ENCODE data around the gene C9orf78.

Gene C9orf78

GRCh38 chr9:129835128-129835859 is at the start of gene C9orf78, which contains the start of gene USP20:
C9orf78 (minus strand) TSS chr9:129835275; CDS start chr9:129835221, 54 bp downstream.
USP20 (plus strand) TSS chr9:129835458; CDS start chr9:129852556, 17,098 bp downstream.
- DNase-seq = peak; percentile 98

GRCh38 chr9:129884220-129885017 is 49.3 kb upstream of the C9orf78 start:
- peak; percentile 98 for DNase-seq

GRCh38 chr9:129881547-129882324 is 46.7 kb upstream of the C9orf78 start:
- no peak for DNase-seq

GRCh38 chr9:129880654-129881546 is 45.8 kb upstream of the C9orf78 start:
- no peak for DNase-seq

- DNase-seq = no peak
Observed at GRCh38 chr9:129879991-129880653, 45.0 kb upstream of the C9orf78 start.

- DNase-seq = no peak
Observed at GRCh38 chr9:129879103-129879699, 44.1 kb upstream of the C9orf78 start.

- no peak for DNase-seq
Observed at GRCh38 chr9:129878291-129878690, 43.2 kb upstream of the C9orf78 start.

GRCh38 chr9:129876815-129877214 is 41.7 kb upstream of the C9orf78 start:
- no peak for DNase-seq

GRCh38 chr9:129875687-129876395 is 40.8 kb upstream of the C9orf78 start:
- DNase-seq = no peak

- DNase-seq = no peak
Observed at GRCh38 chr9:129875181-129875611, 40.1 kb upstream of the C9orf78 start.

GRCh38 chr9:129874261-129875101 is 39.4 kb upstream of the C9orf78 start:
- no peak for DNase-seq

- DNase-seq = no peak
Observed at GRCh38 chr9:129873563-129874190, 38.6 kb upstream of the C9orf78 start.

GRCh38 chr9:129871046-129871445 is 36.0 kb upstream of the C9orf78 start:
- no peak for DNase-seq

- DNase-seq = no peak
Observed at GRCh38 chr9:129869585-129870501, 34.8 kb upstream of the C9orf78 start.

GRCh38 chr9:129868872-129869486 is 33.9 kb upstream of the C9orf78 start:
- DNase-seq = peak; percentile 90

- DNase-seq = no peak
Observed at GRCh38 chr9:129868023-129868871, 33.2 kb upstream of the C9orf78 start.
